MM.1S (cell line): ENCODE results near the gene TET1.

Source experiments
- DNase-seq: peaks from one replicate; pipeline ENCODE4 v3.0.0-alpha.2; 2015
- H2AFZ ChIP-seq: fragments of 300-600 bp; sonication (generic); 2 replicates; pipeline ENCODE4 v1.6.0; 2016; ENCODE audit warnings: antibody characterized with exemption, low read length
- H3F3A ChIP-seq: fragments of 300-600 bp; sonication (generic); 2 replicates; pipeline ENCODE4 v1.6.1; 2016; ENCODE audit warnings: mild to moderate bottlenecking, antibody characterized with exemption, low read length, moderate library complexity, mixed read lengths; ENCODE audit not compliant: insufficient read depth
- H3K27ac ChIP-seq: fragments of 300-600 bp; sonication (generic); 2 replicates; pipeline ENCODE4 v1.5.1; 2016; ENCODE audit warnings: mild to moderate bottlenecking, low read length
- H3K27me3 ChIP-seq: fragments of 300-600 bp; sonication (generic); replicated peaks from 2 replicates; pipeline ENCODE4 v1.6.0; 2016; ENCODE audit warnings: low read length; ENCODE audit not compliant: insufficient read depth
- H3K36me3 ChIP-seq: fragments of 300-600 bp; sonication (generic); replicated peaks from 2 replicates; pipeline ENCODE4 v1.6.1; 2016; ENCODE audit warnings: mild to moderate bottlenecking, low read length, mixed read lengths; ENCODE audit not compliant: insufficient read depth
- H3K4me1 ChIP-seq: fragments of 300-600 bp; sonication (generic); 2 replicates; pipeline ENCODE4 v1.6.1; 2016; ENCODE audit warnings: low read length, mixed read lengths
- H3K4me2 ChIP-seq: fragments of 300-600 bp; sonication (generic); 2 replicates; pipeline ENCODE4 v1.6.0; 2016; ENCODE audit warnings: low read depth, low read length
- H3K4me3 ChIP-seq: fragments of 300-600 bp; sonication (generic); 2 replicates; pipeline ENCODE4 v1.5.1; 2016; ENCODE audit warnings: low read length, mixed read lengths
- H3K79me2 ChIP-seq: fragments of 300-600 bp; sonication (generic); 2 replicates; pipeline ENCODE4 v1.6.1; 2016; ENCODE audit warnings: mixed run types, low read length, mixed read lengths
- H3K9ac ChIP-seq: fragments of 300-600 bp; sonication (generic); 2 replicates; pipeline ENCODE4 v1.6.1; 2016; ENCODE audit warnings: low read length, mixed read lengths
- H3K9me2 ChIP-seq: fragments of 300-600 bp; sonication (generic); replicated peaks from 2 replicates; pipeline ENCODE4 v1.6.1; 2016; ENCODE audit warnings: mild to moderate bottlenecking, low read length, mixed read lengths; ENCODE audit not compliant: insufficient read depth
- H3K9me3 ChIP-seq: fragments of 300-600 bp; sonication (generic); replicated peaks from 2 replicates; pipeline ENCODE4 v1.6.1; 2016; ENCODE audit warnings: mild to moderate bottlenecking, low read length, mixed read lengths; ENCODE audit not compliant: insufficient read depth
- H4K20me1 ChIP-seq: fragments of 300-600 bp; sonication (generic); 2 replicates; pipeline ENCODE4 v1.6.1; 2016; ENCODE audit warnings: mild to moderate bottlenecking, low read length, moderate library complexity, mixed read lengths; ENCODE audit not compliant: insufficient read depth
- CTCF ChIP-seq: fragments of 300-600 bp; sonication (generic); IDR thresholded peaks from 2 replicates; pipeline ENCODE4 v1.5.1; 2016; ENCODE audit warnings: antibody characterized with exemption, low read length, mixed read lengths
- EZH2 ChIP-seq: fragments of 300-600 bp; sonication (generic); optimal IDR thresholded peaks from 2 replicates; pipeline ENCODE3; 2017; ENCODE audit warnings: low read depth, mild to moderate bottlenecking, antibody characterized with exemption, low read length, mixed read lengths
- EZH2phosphoT487 ChIP-seq: fragments of 300-600 bp; sonication (generic); IDR thresholded peaks from 2 replicates; pipeline ENCODE4 v1.6.1; 2018; ENCODE audit warnings: antibody characterized with exemption, low read length

The TET1 gene

DNA sequence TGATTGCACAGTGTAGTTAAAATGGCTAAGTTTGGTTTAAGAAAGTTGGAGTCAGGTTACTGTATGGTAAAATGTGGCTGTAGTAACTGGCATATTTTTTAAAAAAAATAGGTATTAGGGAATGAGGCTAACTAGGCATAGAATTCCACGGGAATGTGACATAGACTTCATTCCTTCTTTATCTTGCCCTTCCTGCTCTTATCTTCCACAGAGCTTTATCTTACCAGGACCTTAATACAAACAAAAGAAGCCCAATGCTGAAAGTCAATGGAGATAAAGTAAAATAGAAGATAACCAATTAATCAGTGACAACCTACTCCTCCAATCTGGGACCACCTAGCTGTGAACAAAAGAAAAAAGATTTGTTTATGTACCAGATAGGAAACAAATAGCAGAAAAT is 58.1 kb downstream of the TET1 start:
- no peak overlapping the region for H3K27ac ChIP-seq
- peaks cover 55% of the 10 kb centered on the region for H3K79me2 ChIP-seq
- no peak for DNase-seq
- no peaks in the 10 kb centered on the region for H3F3A ChIP-seq
- no peaks in the 10 kb centered on the region for H4K20me1 ChIP-seq
- no peaks in the 10 kb centered on the region for H3K9me2 ChIP-seq
- no peak overlapping the region for H2AFZ ChIP-seq
- H3K27me3 ChIP-seq: no peaks in the 10 kb centered on the region
- H3K9me3 ChIP-seq: no peaks in the 10 kb centered on the region
- no peak overlapping the region for H3K9ac ChIP-seq
- no peak overlapping the region for H3K4me2 ChIP-seq
- no peak overlapping the region for H3K4me3 ChIP-seq
- 0 out of 2 replicates have a peak, but pooled peaks cover 1% of the 10 kb centered on the region for H3K4me1 ChIP-seq
- TF ChIP-seq CTCF (no peak), EZH2phosphoT487 (no peak), EZH2 (no peak)
- no peaks in the 10 kb centered on the region; the same call in 1 of the 2 replicates for H3K36me3 ChIP-seq

DNA sequence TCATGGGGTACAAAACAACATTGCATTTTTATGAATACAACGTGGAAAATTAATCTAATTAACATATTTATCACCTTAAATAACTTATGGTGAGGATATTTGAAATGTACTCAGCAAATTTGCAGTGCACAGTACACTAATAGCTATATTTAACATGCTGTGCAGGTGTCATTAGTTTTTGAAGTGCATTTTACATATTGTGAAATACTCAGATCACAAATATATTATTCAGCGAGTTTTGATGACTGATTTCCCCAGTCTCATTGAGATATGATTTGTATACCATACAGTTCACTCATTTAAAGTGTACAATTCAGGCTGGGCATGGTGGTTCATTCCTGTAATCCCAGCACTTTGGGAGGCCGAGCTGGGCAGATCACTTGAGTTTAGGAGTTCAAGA is 59.5 kb downstream of the TET1 start:
- Histone ChIP-seq H3K9ac (no peak overlapping the region), H3F3A (no peaks in the 10 kb centered on the region), H3K36me3 (no peaks in the 10 kb centered on the region; the same call in 1 of the 2 replicates), H3K79me2 (peaks cover 54% of the 10 kb centered on the region), H3K4me1 (0 out of 2 replicates have a peak, but pooled peaks cover 7% of the 10 kb centered on the region), H3K4me3 (no peak overlapping the region), H3K9me2 (no peaks in the 10 kb centered on the region), H3K4me2 (no peak overlapping the region), H3K9me3 (no peaks in the 10 kb centered on the region), H2AFZ (no peak overlapping the region), H3K27ac (no peak overlapping the region), H4K20me1 (no peaks in the 10 kb centered on the region), H3K27me3 (no peaks in the 10 kb centered on the region)
- DNase-seq: no peak
- TF ChIP-seq CTCF (no peak), EZH2phosphoT487 (no peak), EZH2 (no peak)

DNA sequence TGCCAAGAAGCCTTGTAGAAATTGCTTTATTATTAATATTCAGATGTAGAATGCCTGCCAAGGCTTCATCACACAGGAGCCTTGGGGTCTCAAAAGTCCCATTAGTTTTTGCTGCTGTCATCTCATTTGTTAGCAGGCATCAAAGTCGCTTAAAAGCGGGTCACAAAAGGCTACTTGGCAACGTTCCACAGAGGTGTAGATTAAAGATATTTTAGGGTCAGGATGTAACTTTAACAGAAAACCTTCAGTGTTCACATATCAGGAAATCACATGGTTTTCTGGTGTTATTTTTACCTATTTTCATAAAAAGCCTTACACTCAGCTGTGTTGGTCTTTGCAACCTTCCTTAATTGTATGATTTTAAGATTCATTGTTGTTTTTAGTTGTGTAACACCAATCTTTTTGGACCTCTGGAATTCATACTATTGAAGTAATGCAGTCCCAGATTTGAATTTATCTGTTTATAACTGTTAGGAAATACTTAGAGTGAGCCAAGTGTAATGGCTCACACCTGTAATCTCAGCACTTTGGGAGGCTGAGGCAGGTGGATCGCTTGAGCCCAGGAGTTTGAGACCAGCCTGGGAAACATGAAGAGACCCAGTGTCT is 65.3 kb downstream of the TET1 start:
- H3K27ac ChIP-seq: peak overlapping the region; percentile 89
- DNase-seq: peak; percentile 91
- peak overlapping the region; percentile 86 for H3K4me2 ChIP-seq

More for the DNA sequence above, 65.3 kb downstream of the TET1 start:
- no peaks in the 10 kb centered on the region for H4K20me1 ChIP-seq
- H3K79me2 ChIP-seq: peaks cover 49% of the 10 kb centered on the region
- H3K4me3 ChIP-seq: peak overlapping the region; percentile 32
- H3K9me2 ChIP-seq: no peaks in the 10 kb centered on the region
- peaks cover 19% of the 10 kb centered on the region for H3K4me1 ChIP-seq
- H3K9ac ChIP-seq: peak overlapping the region; percentile 58
- H3F3A ChIP-seq: peaks cover 42% of the 10 kb centered on the region
- no peak overlapping the region for H2AFZ ChIP-seq
- no peaks in the 10 kb centered on the region for H3K9me3 ChIP-seq
- no peaks in the 10 kb centered on the region for H3K27me3 ChIP-seq
- H3K36me3 ChIP-seq: no peaks in the 10 kb centered on the region; the same call in 1 of the 2 replicates
- TF ChIP-seq CTCF (no peak), EZH2 (no peak), EZH2phosphoT487 (no peak)
